NCI-H1092 (cell line): ENCODE measurements around the gene GRAMD2B.
"Not testable (repeated sequence)": the region's sequence is repeated elsewhere in the genome, so short reads cannot be mapped to it uniquely, and the experiment has no call there.

Source experiments
- DNase-seq: peaks from one replicate; lab custom pipeline; 2025; lab: John Stamatoyannopoulos, UW

GRAMD2B gene

DNA sequence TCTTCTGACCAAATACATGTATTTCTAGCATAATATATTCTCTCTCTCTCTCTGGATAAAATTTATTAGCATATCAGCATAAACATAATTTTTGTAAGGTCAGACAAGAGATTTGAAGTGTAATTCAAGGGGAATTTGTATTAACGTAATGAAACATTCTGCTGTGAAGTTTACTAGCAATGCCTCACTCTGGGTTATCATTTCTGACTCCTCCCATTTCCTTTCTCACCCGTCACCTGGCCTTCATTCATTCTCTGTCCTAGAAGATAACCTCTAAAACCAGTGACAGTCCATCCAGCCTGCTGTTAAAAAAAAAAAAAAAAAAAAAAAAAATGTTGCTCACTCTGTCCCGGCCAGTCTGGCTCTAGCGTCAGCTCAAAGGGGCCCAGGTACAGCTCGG lies 27.1 kb downstream of the GRAMD2B start:
- no peak for DNase-seq

DNA sequence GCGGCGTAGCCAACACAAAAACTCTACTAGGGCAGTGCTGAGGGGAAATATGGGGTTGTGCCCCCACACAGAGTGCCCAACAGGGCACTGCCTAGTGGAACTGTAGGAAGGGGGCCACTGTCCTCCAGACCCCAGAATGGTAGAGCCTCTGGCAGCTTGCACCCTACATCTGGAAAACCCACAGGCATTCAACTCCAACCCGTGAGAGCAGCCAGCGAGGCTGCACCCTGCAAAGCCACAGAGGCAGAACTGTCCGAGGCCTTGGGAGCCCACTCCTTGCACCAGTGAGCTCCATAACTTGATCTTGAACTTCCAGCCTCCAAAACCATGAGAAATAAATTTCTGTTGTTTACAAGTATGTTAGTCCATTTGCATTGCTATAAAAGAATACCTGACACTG lies 27.7 kb downstream of the GRAMD2B start:
- no peak for DNase-seq

DNA sequence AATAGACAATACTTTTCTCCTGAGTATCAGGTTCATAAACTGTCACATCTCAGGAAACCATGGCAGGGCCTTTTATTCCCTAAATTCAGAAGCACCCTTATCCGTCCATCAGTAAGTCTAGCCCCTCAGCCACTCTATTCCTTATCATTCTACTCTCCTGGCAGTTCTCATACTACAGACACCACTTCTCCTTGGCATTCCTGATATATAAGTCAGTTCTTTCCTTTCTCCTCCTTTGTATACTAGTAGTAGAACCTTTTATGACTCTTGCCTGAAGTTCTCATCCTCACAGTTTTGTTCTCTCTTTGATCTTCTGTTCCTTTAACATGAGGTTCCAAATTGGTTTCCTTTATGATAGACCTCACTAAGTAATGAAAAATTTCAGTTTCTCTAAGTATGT lies 29.3 kb downstream of the GRAMD2B start:
- no peak for DNase-seq

DNA sequence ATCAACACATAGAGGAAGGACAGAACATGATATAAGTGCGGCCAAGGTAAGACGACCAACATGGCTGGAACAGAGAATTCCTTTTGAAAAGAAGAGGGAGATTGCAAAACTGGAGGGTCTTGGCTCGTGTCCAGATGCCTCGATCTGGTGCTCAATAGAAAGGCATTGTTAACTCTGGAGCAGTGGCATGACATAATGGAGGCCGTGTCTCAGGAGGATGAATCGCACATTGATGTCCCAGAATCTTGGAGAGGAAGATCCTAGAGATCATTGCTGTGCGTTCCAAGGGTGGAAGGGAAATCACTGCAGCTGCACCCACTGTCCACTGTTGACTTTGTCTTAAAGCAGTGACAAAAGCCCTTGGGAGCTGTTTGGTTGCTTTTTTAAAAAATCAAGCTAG lies 30.9 kb downstream of the GRAMD2B start:
- DNase-seq = no peak

DNA sequence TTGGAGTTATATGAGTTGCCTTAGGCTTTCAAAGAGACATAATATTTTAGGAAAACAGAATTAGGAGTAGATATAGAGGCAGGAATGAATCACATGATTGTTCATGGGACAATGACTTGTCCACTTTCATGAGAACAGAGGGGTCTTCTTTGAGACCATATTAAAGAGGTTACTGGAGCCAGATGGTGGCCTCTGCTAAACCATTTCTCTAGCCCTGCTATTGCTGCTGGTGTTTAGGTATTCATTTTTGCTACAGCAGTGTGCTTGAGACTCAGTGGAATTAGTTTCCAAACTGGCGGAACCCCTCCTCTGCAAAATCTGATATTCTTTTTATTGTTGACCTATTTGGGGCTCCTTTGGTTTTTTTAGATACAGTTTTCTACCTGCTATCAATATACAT lies 31.3 kb downstream of the GRAMD2B start:
- DNase-seq = no peak

DNA sequence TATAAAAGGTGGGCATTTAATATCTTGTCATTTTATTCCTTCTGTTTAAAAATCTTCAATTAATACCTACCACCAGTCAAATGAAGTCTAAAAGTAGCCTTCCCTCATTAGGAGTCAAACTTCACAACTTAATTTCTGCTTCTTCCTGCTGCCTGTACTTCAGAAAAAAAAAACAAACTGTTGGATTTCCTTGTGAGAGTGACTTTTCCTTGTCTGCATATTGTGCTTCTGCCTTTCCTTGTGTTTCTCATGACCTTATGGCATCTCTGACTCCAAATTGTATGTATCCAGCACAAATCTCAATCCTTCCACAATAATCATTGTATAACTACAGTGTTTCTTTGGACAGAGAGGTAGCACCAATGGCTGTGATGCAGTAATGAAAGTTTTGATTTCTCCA lies 32.1 kb downstream of the GRAMD2B start:
- DNase-seq = no peak

DNA sequence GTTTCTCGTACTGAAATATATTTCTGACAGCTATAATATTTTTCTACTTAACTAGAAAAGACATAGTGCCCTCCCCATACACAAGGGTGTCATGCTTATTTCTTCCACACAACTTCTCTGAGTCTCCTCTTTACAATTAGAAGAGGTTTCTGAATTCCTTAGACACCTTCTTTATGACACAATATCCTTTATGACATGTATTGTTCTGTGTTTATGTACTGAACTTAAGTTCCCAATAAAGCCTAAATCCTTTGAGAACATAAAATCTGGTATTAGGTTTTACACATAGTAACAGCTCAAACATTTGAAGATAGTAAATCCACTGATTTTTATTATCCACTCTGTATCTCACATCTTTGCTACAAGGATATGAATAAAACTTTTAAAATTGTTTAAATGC lies 32.5 kb downstream of the GRAMD2B start:
- DNase-seq = no peak

DNA sequence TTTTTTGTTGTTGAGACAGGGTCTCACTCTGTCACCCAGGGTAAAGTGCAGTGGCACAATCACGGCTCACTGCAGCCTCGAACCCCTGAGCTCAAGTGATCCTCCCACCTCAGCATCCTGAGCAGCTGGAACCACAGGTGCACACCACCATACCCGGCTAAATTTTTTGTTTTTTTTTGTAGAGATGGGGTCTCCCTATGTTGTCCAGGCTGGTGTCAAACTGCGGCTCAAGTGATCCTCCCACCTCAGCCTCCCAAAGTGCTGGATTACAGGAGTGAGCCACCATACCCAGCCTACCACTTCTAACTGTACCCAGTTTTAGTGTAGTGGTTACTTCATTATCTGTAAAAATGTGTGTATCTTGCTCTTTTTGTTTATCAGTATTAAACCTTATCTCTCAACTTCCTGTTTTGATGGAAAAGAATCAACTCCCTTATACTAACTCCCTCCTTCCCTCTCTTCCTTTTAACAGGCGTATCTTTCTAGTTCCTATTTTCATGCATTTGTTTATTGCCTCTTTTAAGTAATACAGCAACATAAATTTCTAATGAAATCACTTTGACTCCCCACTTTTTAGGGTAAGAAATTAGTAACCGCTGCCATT lies 33.1 kb downstream of the GRAMD2B start:
- DNase-seq = no peak

DNA sequence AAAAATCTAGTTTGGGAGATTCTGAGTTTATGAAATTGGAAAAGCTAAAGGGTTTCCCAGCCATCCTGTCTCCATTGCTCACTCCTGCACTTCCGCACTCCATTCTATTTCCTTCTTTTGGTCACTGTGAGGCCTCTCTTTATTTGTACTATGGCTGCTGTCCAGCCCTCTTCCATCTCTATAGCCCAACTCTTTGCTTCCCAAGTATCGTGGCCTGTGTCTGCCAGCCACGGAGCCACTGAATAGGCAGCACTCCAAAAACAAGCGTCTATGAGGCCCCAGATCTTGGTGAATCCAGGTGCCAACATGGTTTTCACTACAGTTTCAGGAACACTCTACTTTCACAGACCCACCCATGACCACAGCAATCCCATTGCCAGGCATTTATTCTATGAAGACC lies 37.2 kb downstream of the GRAMD2B start:
- DNase-seq = no peak

DNA sequence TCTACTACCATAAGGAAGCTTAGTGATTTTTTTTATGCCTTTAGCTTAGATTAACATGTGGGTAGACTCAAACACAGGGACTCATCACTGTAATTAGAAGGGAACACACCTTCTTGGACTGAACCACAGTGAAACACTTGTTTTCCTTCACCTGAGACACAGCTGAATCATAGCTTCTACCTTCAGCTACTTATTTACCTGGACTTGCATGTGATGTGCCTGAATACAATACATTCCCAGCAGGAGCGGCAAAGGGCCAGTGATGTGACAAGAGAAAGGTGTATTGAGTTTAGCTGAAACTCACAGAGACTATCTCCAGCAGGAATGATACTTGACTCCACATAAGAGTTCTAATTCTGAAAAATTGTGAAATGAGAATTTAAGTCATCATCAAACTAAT lies 37.8 kb downstream of the GRAMD2B start:
- no peak for DNase-seq

DNA sequence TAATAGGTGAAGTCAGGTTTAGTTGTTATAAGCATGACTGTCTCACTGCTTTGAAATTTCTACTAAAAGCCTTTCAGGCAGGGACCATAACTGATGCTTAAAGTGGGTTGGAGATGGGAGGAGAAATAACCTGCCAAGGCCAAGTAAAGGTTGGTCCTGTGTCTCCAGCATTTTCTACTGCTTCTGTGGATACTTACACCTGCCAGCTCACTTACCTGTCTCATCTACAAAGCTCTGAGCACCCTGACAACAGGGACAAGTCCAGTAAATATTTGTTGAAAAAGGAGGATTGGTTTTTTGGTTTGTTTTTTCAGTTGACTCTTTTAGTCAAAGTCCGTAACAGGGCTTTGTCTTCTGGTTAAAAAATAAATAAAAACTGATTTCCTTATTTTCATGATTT lies 38.6 kb downstream of the GRAMD2B start:
- DNase-seq = no peak

DNA sequence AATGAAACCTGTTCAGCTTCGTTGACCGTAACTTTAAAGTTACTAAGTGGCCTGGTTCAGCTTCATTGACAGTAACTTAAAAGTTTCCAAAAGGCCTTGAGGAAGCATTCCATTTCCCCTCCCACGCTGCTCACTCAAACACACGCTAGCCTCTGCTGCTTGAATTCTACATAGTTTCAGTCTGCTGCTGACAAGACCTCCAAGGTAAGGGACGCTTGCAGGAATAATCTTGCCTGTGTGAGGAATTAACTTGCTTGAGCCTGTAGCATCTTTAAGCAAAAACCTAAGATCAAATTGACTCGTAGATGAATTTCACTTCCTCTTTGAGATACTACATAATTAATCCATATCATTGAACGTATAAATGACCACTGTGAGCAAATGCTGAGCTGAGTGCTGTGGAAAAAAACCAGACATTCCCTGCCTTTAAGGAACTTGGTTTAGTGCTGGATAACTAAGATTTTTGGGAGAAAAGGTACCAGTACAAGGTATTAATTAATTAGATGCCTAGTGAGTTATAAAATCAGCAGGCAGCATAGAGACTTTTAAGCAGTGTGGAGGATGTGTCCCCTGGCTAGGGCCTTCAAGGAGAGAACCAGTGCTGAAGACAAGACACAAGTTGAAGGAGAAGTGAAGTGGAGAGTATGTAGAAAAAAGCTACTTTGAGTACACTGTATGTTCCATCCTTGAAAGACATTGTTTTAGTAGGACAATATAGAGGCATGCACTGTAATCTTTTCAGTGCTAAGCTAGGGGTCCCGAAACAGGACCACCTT lies 39.2 kb downstream of the GRAMD2B start:
- DNase-seq = no peak

DNA sequence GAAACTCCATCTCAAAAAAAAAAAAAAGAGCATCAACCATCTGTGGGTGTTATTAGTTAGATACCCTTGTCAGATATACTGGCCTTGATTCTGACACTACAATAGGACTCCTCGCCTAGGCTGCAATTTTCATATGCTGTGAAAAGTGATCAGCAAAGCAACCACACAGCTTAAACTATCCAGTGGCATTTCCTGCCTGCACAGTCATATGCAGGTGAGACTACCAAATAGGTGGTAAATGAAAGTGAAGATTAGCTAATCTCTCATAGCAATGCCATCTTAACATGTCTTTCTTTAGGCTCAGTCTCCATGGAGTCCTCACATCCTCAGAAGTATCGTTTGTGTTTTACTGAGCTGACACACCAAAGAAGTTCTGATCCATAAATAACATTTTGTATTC lies 40.8 kb downstream of the GRAMD2B start:
- no peak for DNase-seq

DNA sequence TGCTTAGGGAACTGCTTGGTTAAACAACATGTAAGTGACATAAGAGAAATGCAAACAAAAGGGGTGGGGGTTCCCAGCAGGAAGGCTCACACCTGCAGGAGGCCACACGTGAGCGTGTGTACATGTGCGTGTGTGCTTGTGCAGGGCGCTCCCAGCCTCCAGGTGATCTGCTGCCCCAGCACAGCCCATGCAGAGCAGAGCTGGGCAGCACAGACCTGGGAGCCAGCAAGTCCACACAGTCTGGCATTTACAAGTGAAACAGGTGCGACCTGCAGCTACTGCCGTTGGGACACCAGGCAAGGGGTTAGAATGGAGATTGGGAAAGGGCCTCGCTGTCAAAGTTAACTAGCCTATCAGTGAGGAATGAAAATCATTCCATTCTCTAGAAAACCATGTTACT lies 41.8 kb downstream of the GRAMD2B start:
- DNase-seq = no peak

DNA sequence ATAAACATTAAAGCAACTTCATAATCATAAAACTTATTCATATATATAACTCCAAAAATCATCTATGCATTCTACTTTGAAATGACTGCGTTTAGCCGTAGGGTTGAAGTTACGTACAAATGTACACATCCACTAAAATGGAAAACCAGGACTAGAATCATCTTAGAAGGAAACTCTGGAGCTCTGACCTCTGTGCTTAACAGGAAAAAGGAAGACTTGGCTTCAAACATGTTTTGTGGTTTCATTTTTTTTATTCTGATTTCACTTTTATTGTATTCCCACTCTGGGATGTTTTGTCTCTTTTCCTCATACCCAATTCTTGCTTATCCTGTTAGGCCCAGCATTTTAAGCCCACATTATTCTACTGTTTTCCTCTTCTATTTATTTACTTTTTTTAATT lies 44.9 kb downstream of the GRAMD2B start:
- DNase-seq = no peak

DNA sequence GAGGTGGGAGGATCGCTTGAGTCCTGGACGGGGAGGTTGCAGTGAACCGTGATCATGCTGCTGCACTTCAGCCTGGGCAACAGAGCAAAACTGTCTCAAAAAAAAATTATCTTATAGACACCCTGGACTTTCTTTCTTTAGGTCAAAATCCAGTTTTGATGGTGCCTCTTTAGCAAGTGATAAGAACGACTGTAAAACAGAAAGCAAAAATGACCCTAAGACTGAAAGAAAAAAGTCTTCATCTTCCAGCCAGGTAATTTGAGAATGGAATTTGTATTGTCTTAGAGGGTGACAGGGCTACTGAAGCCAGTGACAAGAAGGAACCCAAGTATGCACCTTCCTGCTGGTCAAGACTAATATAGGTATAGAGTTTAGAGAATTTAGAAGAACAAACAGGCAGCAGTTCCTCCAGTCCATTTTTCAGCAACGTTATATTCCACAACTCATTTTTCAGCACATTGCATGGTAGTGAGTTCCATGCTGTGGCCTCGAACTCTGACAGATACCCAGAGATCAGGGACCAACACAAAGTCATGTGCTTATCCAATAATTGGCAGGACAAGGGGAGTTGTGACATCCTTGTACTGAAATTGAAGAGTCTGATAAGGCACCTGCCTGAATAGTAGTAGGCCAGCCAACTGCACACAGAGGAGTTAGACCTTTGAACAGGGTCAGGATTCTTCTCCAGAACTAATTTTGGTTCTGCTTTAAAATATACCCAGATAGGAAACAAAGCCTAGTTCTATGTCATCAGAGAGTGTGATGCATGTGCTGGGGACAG lies 46.5 kb downstream of the GRAMD2B start:
- DNase-seq = no peak

DNA sequence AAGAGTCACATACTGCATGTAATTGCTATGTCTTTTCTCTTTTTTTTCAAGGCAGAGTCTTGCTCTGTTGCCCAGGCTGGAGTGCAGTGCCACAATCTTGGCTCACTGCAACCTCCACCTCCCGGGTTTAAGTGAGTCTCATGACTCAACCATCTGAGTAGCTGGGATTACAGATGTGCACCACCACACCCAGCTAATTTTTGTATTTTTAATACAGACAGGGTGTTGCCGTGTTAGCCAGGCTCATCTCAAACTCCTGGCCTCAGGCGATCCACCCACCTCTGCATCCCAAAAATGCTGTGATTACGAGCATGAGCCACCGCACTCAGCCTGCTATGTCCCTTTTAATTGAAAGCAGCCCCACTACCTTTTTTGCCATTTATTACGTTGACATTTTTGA lies 47.3 kb downstream of the GRAMD2B start:
- not testable (repeated sequence) for DNase-seq

DNA sequence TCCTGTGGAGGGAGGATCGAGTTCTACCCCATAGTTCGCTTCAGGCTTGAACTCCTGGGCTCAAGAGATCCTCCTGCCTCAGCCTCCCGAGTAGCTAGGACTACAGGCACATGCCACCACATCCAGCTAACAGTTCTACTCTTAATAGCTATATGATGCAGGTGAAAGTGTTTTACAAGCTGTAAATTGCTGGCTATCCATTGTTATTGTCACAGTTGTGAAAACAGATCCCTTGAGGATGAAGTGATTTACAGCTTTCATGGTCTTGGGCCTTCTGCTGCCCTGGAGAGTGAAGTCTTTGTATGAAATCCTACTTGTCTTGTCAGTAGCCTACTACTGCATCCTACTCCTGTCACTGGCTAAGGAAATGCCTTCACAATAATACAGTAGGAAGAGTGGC lies 48.0 kb downstream of the GRAMD2B start:
- DNase-seq = no peak

DNA sequence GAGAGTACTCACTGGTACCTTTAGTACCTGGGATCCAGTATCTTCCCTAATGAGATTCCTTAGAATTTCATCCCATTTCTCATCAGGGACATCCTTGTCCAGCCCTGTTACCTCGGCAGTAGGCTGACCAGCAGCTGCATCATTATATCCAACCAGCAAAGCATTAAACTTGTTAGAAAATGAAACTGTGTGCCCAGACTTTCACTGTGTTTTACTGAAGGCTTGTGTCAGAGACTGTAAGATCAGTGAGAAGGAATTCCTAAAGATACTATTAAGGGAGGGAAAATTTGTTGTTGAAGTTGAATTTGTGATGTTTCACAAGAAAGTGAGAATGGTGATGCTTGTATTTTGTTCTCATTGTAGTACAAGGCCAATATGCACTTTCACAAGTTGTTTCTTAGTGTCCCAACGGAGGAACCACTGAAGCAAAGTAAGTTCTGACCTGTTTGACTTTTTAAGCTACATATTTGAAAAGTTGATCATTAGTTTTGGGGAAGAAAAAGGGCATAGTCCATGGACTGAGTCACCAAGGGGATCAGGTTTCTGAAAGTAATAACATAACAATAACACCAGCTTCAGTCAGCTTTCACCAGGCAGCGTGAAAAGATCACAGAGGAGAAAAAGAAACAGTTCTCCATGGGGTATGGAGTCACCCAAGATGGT lies 48.8 kb downstream of the GRAMD2B start:
- DNase-seq = no peak

DNA sequence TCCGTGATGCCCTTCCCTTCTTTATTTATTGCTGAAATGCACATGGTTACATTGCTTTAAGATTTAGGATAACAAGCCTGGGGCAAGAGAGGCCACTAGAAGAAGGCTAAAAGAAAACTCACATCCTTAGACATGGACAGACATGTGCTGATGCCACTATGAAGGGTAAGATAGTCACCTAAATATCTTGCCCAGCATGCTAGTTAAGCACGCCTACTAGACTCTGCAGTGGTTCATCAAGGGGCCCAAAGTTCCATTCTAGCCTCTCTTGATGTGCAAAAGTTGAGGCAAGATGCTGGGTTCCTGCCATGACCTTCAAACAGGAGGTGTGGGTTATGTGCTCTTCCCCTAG lies 49.3 kb downstream of the GRAMD2B start:
- no peak for DNase-seq

DNA sequence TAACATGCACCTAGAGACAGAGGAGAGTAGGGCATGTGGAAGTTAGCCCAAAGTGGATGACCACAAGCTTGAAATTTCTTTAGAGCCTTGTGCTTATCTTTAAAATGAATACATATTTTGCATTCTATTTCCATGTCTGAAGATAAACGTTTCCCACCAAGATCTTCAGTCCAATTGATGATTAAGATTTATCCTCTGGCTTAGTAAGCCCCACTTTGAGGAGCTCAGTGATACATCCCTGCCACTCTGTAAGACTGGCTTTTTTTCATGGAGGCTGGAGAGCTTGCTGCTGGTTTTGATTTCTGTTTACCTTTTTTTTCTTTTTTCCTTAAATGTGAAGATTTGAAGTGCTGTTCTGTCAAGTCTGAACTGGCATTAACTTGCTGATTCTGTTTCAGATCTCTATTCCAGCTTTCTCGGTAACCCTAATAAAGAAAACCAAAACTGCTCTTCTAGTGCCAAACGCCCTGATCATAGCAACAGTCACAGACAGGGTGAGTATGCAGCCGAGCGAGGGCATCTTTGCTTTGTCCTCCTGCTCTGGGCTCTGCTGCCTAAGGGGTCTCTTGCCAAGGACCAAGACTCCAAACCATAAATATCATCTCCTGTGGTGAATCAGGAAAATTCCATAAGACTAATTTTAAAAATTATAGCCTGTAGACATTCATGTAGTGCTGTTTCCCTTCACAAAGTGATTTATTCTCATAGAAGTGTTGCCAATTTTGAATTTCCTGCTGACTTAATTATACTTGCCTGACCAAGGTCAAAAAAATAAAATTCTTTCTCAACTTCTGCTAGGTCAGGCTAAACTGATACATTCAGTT lies 54.3 kb downstream of the GRAMD2B start:
- no peak for DNase-seq

DNA sequence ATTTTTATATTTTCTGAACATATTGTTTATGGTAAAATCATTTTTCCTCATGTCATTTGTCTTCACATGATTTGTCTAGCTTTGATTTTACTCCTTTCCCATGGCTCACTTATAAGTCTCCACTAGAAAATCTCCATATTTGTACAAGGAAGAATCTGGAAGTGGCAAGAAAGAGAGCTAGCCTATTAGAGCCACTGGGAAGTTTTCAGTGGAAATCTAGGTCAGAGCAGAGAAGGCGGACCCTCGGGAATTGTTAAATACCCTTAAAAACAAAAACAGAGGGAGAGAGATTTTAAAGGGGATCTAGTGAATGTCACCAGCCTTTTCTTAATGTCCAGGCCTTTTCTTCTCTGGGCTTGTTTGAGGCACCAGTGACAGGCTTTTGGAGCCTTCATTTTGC lies 56.6 kb downstream of the GRAMD2B start:
- no peak for DNase-seq
